K562 (cell line): ENCODE measurements around the gene EPHA1. TPM values are rescaled to one million over a fixed set of nuclear protein-coding genes. Genes with fewer than 3 reads are reported as not detected.

Experiments
- ATAC-seq: fragments of 200-7000 bp; cut with Tn5 transposase; 3 replicates; pipeline ENCODE4 v1.9.1; 2020; ENCODE audit warnings: moderate library complexity
- BruUV-seq: library from RNA; stranded (reverse); fragments of 400-500 nt; replicated peaks from 2 replicates; lab custom pipeline; 2021; lab: Mats Ljungman, UMichigan
- CTCF ChIA-PET: fragments of 300-600 bp; formaldehyde crosslinking; extraction: SDS; loops from one replicate; lab custom pipeline; 2021; ENCODE audit warnings: low intra/inter-chr PET ratio; lab: Yijun Ruan, JAX
- POLR2A ChIA-PET: fragments of 300-600, 350-650 bp; sonication (Branson Sonifier 250); formaldehyde crosslinking; extraction: SDS; loops from one replicate; lab custom pipeline; 2021; ENCODE audit warnings: antibody characterized with exemption, inconsistent platforms; lab: Yijun Ruan, JAX
- DNase-seq, 4 experiments: peaks; one replicate each; pipeline versions ENCODE4 v3.0.0 to v3.0.0-alpha.2; 2011 to 2018; ENCODE audit warnings: low spot score in 3 of 4, mixed read lengths in 3 of 4; ENCODE audit errors: extremely low read depth in 1 of 4
- FAIRE-seq: peaks from 2 replicates; lab custom pipeline; 2011; peaks lifted over from hg19 to GRCh38; lab: Jason Lieb, UNC
- H2AFZ ChIP-seq: 2 replicates; pipeline ENCODE4 v1.6.0; 2011; ENCODE audit warnings: low read depth, low read length, control low read depth, inconsistent platforms
- H3K27ac ChIP-seq: fragments of 200-600 bp; 3 replicates; pipeline ENCODE4 v1.8.0; 2011; ENCODE audit warnings: low read depth, mild to moderate bottlenecking, control low read depth, inconsistent platforms, low read length, moderate library complexity, mixed read lengths; ENCODE audit errors: extremely low read depth
- H3K27me3 ChIP-seq, 2 experiments: fragments of 300-600 bp in 1 of 2; 2 replicates in 1 of 2; 3 replicates in 1 of 2; pipeline versions ENCODE4 v1.6.0 to v1.8.0; 2011; ENCODE audit warnings: inconsistent platforms in 2 of 2, low read length in 2 of 2, mild to moderate bottlenecking in 1 of 2, mixed read lengths in 1 of 2, moderate library complexity in 1 of 2; ENCODE audit not compliant: control insufficient read depth in 2 of 2, insufficient read depth in 2 of 2
- H3K36me3 ChIP-seq: fragments of 300-600 bp; 3 replicates; pipeline ENCODE4 v1.8.0; 2011; ENCODE audit warnings: mild to moderate bottlenecking, low read length, inconsistent platforms; ENCODE audit not compliant: control insufficient read depth, insufficient read depth
- H3K4me1 ChIP-seq, 2 experiments: fragments of 200-600 bp in 1 of 2; replicated peaks in 1 of 2; 2 replicates in 1 of 2; 3 replicates in 1 of 2; pipeline versions ENCODE4 v1.5.1 to v1.8.0; 2011; ENCODE audit warnings: inconsistent platforms in 2 of 2, low read length in 2 of 2, mild to moderate bottlenecking in 1 of 2, mixed read lengths in 1 of 2, moderate library complexity in 1 of 2; ENCODE audit not compliant: control insufficient read depth in 2 of 2, insufficient read depth in 2 of 2
- H3K4me2 ChIP-seq: 2 replicates; pipeline ENCODE4 v1.6.1; 2011; ENCODE audit warnings: low read length, control low read depth, inconsistent platforms, mixed read lengths; ENCODE audit not compliant: insufficient read depth
- H3K4me3 ChIP-seq: fragments of 200-600 bp; sonication (generic), shearing (Covaris generic); 2 replicates; pipeline ENCODE4 v1.5.1; 2016; ENCODE audit warnings: control low read depth, inconsistent platforms
- H3K79me2 ChIP-seq: fragments of 200-600 bp; 3 replicates; pipeline ENCODE4 v1.8.0; 2011; ENCODE audit warnings: low read length, inconsistent platforms; ENCODE audit not compliant: control insufficient read depth, insufficient read depth
- H3K9ac ChIP-seq, 2 experiments: 2 replicates each; pipeline versions ENCODE4 v1.6.0 to v1.6.1; 2011; ENCODE audit warnings: low read depth in 2 of 2, low read length in 2 of 2, control low read depth in 1 of 2, inconsistent platforms in 1 of 2, mild to moderate bottlenecking in 1 of 2, mixed read lengths in 1 of 2; ENCODE audit not compliant: insufficient read depth in 1 of 2
- H3K9me1 ChIP-seq: one replicate; pipeline ENCODE4 v1.6.0; 2011; ENCODE audit warnings: inconsistent platforms, mild to moderate bottlenecking, low read length, moderate library complexity; ENCODE audit not compliant: control insufficient read depth, insufficient read depth
- H3K9me3 ChIP-seq: replicated peaks from 2 replicates; pipeline ENCODE4 v1.5.1; 2011; ENCODE audit warnings: low read depth, low read length, inconsistent platforms; ENCODE audit not compliant: control insufficient read depth, insufficient read depth
- H4K20me1 ChIP-seq: replicated peaks from 2 replicates; pipeline ENCODE4 v1.6.1; 2011; ENCODE audit warnings: low read length, inconsistent platforms, mixed read lengths; ENCODE audit not compliant: control insufficient read depth, insufficient read depth
- ASH1L ChIP-seq: fragments of 450-650 bp; IDR thresholded peaks from 2 replicates; pipeline ENCODE4 v1.6.1; 2018; ENCODE audit warnings: borderline replicate concordance, mild to moderate bottlenecking, low read depth; ENCODE audit not compliant: partially characterized antibody
- BACH1 ChIP-seq: fragments of 200-800 bp; sonication (Bioruptor generic); IDR thresholded peaks from 2 replicates; pipeline ENCODE4 v1.6.1; 2016; ENCODE audit warnings: missing genetic modification characterization, missing compliant biosample characterization
- BRF1 ChIP-seq: IDR thresholded peaks from 3 replicates; pipeline ENCODE4 v1.6.1; 2011; ENCODE audit warnings: borderline replicate concordance, mild to moderate bottlenecking; ENCODE audit not compliant: insufficient read length; ENCODE audit errors: extremely low read depth
- HDAC6 ChIP-seq: IDR thresholded peaks from 2 replicates; pipeline ENCODE4 v1.6.1; 2012; ENCODE audit warnings: low read depth, mild to moderate bottlenecking, control low read depth, inconsistent platforms, low read length, moderate library complexity
- HNRNPK ChIP-seq: fragments of 200-400 bp; formaldehyde crosslinking; IDR thresholded peaks from one replicate; pipeline ENCODE4 v1.6.1; 2018; ENCODE audit warnings: mild to moderate bottlenecking, low read depth, low read length; ENCODE audit not compliant: poor library complexity, severe bottlenecking
- HNRNPL ChIP-seq: fragments of 200-400 bp; formaldehyde crosslinking; IDR thresholded peaks from 2 replicates; pipeline ENCODE4 v1.6.1; 2017; ENCODE audit warnings: low read depth, mild to moderate bottlenecking, low read length
- KAT2B ChIP-seq: IDR thresholded peaks from one replicate; pipeline ENCODE4 v1.6.1; 2012; ENCODE audit warnings: low read depth, mild to moderate bottlenecking, control low read depth, inconsistent platforms, low read length, moderate library complexity
- MEIS2 ChIP-seq: fragments of 450-650 bp; IDR thresholded peaks from 2 replicates; pipeline ENCODE4 v1.6.1; 2014; ENCODE audit warnings: mild to moderate bottlenecking; ENCODE audit not compliant: partially characterized antibody
- SIX5 ChIP-seq, 2 experiments: IDR thresholded peaks; 2 replicates each; pipeline ENCODE4 v1.6.1; 2011; ENCODE audit warnings: low read length in 2 of 2, borderline replicate concordance in 1 of 2, low read depth in 1 of 2, mild to moderate bottlenecking in 1 of 2, moderate library complexity in 1 of 2; ENCODE audit not compliant: insufficient read depth in 1 of 2
- ZC3H11A ChIP-seq: IDR thresholded peaks from 2 replicates; pipeline ENCODE4 v1.6.1; 2012; ENCODE audit warnings: low read depth, low read length, improper control_type of control experiment
- ZNF12 ChIP-seq: sonication (generic); formaldehyde crosslinking; IDR thresholded peaks from 2 replicates; pipeline ENCODE4 v1.4.0; 2020; ENCODE audit warnings: mild to moderate bottlenecking, missing genetic modification reagents
- ZNF121 ChIP-seq: sonication (generic); formaldehyde crosslinking; conservative IDR thresholded peaks from 2 replicates; pipeline ENCODE4 v1.8.0; 2022; ENCODE audit warnings: missing genetic modification reagents
- ZNF316 ChIP-seq: fragments of 450-650 bp; IDR thresholded peaks from 2 replicates; pipeline ENCODE4 v1.6.1; 2016
- WGBS: fragments of 100-300 bp; shearing (Covaris generic); methylation state at CpG from one replicate; pipeline ENCODE4 v1.1.6; 2016; ENCODE audit warnings: low coverage, mixed read lengths; ENCODE audit not compliant: insufficient coverage; ENCODE audit errors: missing lambda C conversion rate; 5-methylcytosine and 5-hydroxymethylcytosine counted together
- in situ Hi-C: fragments of 300-500 bp; cut with MboI; formaldehyde crosslinking; loops from 4 replicates; pipeline ENCODE4 v1.15.0; 2018; ENCODE audit warnings: inconsistent platforms, mixed read lengths
- intact Hi-C: fragments of 100-400 bp; cut with micrococcal nuclease; formaldehyde crosslinking; loops from 2 replicates; pipeline ENCODE4 v1.14.2; 2022
- polyA plus RNA-seq, 8 experiments: library from polyadenylated mRNA; depleted of rRNA in 4 of 8; stranded (reverse) in 5 of 8; unstranded in 3 of 8; fragments of >200 nt; fragmentation: Nextera tagmentation in 2 of 8; fragmentation: Illumina TruSeq in 1 of 8; extraction: Ambion mirVana in 2 of 8; extraction: Trizol in 1 of 8; gene quantifications; 2 replicates each; pipeline versions ENCODE4 v1.2.1 to v1.2.3, GENCODE V29; 2011 to 2014; ENCODE audit warnings: inconsistent platforms in 1 of 8, missing spikeins in 1 of 8
- total RNA-seq, 7 experiments: library from RNA; depleted of rRNA in 6 of 7; stranded (reverse); fragments of >200 nt in 6 of 7; fragmentation: Illumina TruSeq in 2 of 7; extraction: Trizol in 2 of 7; gene quantifications; 2 replicates each; pipeline versions ENCODE4 v1.2.1 to v1.2.3, GENCODE V29; 2011 to 2021; ENCODE audit warnings: low replicate concordance in 1 of 7
- TF ChIP-seq, protein P1 (sequence below), 3 experiments: fragments of 200-800 bp in 1 of 3; sonication (Bioruptor generic) in 1 of 3; sonication (generic) in 1 of 3; formaldehyde crosslinking in 1 of 3; IDR thresholded peaks; 2 replicates each; pipeline versions ENCODE4 v1.6.1 to v1.8.0; 2016 to 2022; ENCODE audit warnings: mild to moderate bottlenecking in 2 of 3, missing compliant biosample characterization in 2 of 3, missing genetic modification characterization in 2 of 3, missing genetic modification reagents in 1 of 3
- TF ChIP-seq, protein P2 (sequence below): sonication (generic); formaldehyde crosslinking; IDR thresholded peaks from 2 replicates; pipeline ENCODE4 v1.8.0; 2022; ENCODE audit warnings: mild to moderate bottlenecking, missing genetic modification reagents

The EPHA1 gene
- total and polyA plus RNA-seq, 9 of the 15 experiments (the other 6 are each of a cell fraction or from before 2014, with no cell fraction given): 0.22 to 0.57 (median 0.32) TPM; not detected in 6

DNA sequence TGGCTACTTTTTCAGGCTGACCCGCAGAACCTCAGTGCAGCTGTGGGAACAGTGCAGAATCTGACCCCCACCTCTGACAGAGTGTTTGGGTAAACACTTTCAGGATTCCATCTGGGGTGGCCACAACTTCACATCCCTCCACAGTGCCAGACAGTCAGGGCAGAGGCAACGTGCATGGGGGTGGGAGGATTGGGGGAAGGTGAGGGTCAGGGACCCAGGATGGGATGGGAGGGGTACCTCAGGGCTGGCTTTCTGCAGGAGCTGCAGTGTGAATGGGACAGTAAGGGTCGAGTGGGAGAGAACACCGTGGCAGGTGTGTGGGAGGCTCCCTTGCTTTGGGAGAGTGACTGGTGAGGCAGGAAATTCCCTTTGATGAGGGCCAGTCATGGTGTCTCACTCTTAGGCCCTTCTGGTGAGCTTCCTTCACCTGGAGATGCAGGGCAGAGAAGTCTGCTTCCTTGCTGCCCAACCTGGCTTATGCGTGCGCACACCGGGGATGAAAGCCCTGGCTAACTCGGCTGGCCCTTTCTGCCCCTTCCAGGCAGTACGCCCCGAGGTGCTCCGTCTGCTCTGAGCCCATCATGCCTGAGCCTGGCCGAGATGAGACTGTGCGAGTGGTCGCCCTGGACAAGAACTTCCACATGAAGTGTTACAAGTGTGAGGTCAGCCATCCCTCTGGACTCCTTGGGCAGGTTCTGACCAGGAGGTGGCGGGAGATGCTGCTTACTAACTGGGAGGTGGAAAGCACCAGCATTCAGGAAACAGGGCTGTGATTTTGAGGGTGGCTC lies 19.1 kb downstream of the EPHA1 start:
- CTCF ChIA-PET: interaction anchor here (0.6 kb wide), 1 partner anchor 382 kb away, joined by 3 read pairs; no protein-coding TSS in a partner anchor
- intact Hi-C loops: no loop called here
- BruUV-seq: no TSS peak
- TF ChIP-seq SIX5 (IDR thresholded peaks at IDR 0.05; ENCODE audit: borderline replicate concordance in 1 of 2, insufficient read depth in 1 of 2, low read depth in 1 of 2, low read length in 2 of 2) (no peak), ZC3H11A (no peak), HNRNPK (no peak), BACH1 (tag) (no peak), HDAC6 (no peak), ZNF316 (no peak), MEIS2 (no peak), ZNF121 (no peak), KAT2B (no peak), BRF1 (no peak), HNRNPL (no peak), ASH1L (no peak), ZNF12 (CRISPR knock-in tag) (no peak)
- TF ChIP-seq, protein P1, sequence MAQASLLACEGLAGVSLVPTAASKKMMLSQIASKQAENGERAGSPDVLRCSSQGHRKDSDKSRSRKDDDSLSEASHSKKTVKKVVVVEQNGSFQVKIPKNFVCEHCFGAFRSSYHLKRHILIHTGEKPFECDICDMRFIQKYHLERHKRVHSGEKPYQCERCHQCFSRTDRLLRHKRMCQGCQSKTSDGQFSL (CRISPR knock-in tag; IDR thresholded peaks at IDR 0.05): no peak
- TF ChIP-seq, protein P1 (tag; IDR thresholded peaks at IDR 0.05): no peak
- TF ChIP-seq, protein P2, sequence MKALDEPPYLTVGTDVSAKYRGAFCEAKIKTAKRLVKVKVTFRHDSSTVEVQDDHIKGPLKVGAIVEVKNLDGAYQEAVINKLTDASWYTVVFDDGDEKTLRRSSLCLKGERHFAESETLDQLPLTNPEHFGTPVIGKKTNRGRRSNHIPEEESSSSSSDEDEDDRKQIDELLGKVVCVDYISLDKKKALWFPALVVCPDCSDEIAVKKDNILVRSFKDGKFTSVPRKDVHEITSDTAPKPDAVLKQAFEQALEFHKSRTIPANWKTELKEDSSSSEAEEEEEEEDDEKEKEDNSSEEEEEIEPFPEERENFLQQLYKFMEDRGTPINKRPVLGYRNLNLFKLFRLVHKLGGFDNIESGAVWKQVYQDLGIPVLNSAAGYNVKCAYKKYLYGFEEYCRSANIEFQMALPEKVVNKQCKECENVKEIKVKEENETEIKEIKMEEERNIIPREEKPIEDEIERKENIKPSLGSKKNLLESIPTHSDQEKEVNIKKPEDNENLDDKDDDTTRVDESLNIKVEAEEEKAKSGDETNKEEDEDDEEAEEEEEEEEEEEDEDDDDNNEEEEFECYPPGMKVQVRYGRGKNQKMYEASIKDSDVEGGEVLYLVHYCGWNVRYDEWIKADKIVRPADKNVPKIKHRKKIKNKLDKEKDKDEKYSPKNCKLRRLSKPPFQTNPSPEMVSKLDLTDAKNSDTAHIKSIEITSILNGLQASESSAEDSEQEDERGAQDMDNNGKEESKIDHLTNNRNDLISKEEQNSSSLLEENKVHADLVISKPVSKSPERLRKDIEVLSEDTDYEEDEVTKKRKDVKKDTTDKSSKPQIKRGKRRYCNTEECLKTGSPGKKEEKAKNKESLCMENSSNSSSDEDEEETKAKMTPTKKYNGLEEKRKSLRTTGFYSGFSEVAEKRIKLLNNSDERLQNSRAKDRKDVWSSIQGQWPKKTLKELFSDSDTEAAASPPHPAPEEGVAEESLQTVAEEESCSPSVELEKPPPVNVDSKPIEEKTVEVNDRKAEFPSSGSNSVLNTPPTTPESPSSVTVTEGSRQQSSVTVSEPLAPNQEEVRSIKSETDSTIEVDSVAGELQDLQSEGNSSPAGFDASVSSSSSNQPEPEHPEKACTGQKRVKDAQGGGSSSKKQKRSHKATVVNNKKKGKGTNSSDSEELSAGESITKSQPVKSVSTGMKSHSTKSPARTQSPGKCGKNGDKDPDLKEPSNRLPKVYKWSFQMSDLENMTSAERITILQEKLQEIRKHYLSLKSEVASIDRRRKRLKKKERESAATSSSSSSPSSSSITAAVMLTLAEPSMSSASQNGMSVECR (CRISPR knock-in tag): 0 out of 2 replicates have a peak, but pooled peaks have one; percentile 33

More for the DNA sequence above, 19.1 kb downstream of the EPHA1 start:
- FAIRE-seq (no peak), DNase-seq (peak in 2 of 4 experiments; percentile 23 to 26), ATAC-seq (peak; percentile 2; the same call in 1 of the 3 replicates)
- Histone ChIP-seq H3K36me3 (peaks cover 61% of the 10 kb centered on the region; the same call in 2 of the 3 replicates), H3K9me1 (peaks cover 17% of the 10 kb centered on the region), H3K4me3 (no peak overlapping the region), H2AFZ (no peak overlapping the region), H3K27ac (no peak overlapping the region), H3K9me3 (no peaks in the 10 kb centered on the region), H3K79me2 (no peaks in the 10 kb centered on the region; the same call in 2 of the 3 replicates), H3K9ac (peak overlapping the region in 1 of 2 experiments; percentile 42; a peak in 1 of 4 replicates), H3K27me3 (peaks cover 0 to 12% of the 10 kb centered on the region in 2 experiments; a peak in 3 of 5 replicates), H4K20me1 (peaks cover 28% of the 10 kb centered on the region), H3K4me1 (peaks cover under 1 to 28% of the 10 kb centered on the region in 2 experiments; a peak in 3 of 5 replicates), H3K4me2 (no peak overlapping the region)
- POLR2A ChIA-PET: interaction anchor here (0.6 to 9.7 kb wide), 11 partner anchors 8 to 61 kb away, joined by 3 to 131 read pairs (median 3); partner anchors contain the start of genes EPHA1 and ZYX
- in situ Hi-C loops: no loop called here
- WGBS: 79% methylated on average over 15 of the region's 15 CpGs
